Nephron progenitor cell (in vitro differentiated cells): Measurements from ENCODE around the gene KISS1R.

Experiments
- DNase-seq: peaks from one replicate; pipeline ENCODE4 v3.0.0; 2021
- H3K27ac Mint-ChIP-seq: 2 replicates; pipeline ENCODE4 v1.8.0; 2021; ENCODE audit warnings: mild to moderate bottlenecking, moderate library complexity, mixed read lengths
- H3K27me3 Mint-ChIP-seq: 2 replicates; pipeline ENCODE4 v1.8.0; 2021; ENCODE audit warnings: mild to moderate bottlenecking, low read depth, mixed read lengths; ENCODE audit not compliant: poor library complexity
- H3K36me3 Mint-ChIP-seq: 2 replicates; pipeline ENCODE4 v1.8.0; 2021; ENCODE audit warnings: low read depth, mixed read lengths
- H3K4me1 Mint-ChIP-seq: 2 replicates; pipeline ENCODE4 v1.8.0; 2021; ENCODE audit warnings: mixed read lengths
- H3K4me3 Mint-ChIP-seq: 2 replicates; pipeline ENCODE4 v1.8.0; 2021; ENCODE audit warnings: mild to moderate bottlenecking, moderate library complexity, mixed read lengths
- H3K9me3 Mint-ChIP-seq: 2 replicates; pipeline ENCODE4 v1.8.0; 2021; ENCODE audit warnings: mild to moderate bottlenecking, moderate library complexity, mixed read lengths
- CTCF ChIP-seq: fragments of 200-600 bp; sonication (generic); IDR thresholded peaks from 2 replicates; pipeline ENCODE4 v1.5.0; 2021; ENCODE audit warnings: antibody characterized with exemption

Gene KISS1R

GRCh38 chr19:892243-892893 lies 24.8 kb upstream of the KISS1R start:
- peak overlapping the region; percentile 93 for H3K27ac Mint-ChIP-seq
- peaks cover 26% of the 10 kb centered on the region for H3K36me3 Mint-ChIP-seq
- peak overlapping the region; percentile 89 for H3K4me3 Mint-ChIP-seq
- peaks cover 4% of the 10 kb centered on the region for H3K27me3 Mint-ChIP-seq
- DNase-seq, result peak; percentile 69
- no peaks in the 10 kb centered on the region for H3K9me3 Mint-ChIP-seq
- H3K4me1 Mint-ChIP-seq, result peaks cover 4% of the 10 kb centered on the region
- TF ChIP-seq CTCF, result no peak

- Mint-ChIP-seq H3K4me1 (peaks cover 4% of the 10 kb centered on the region), H3K4me3 (peak within 1 kb of the TSS; percentile 89), H3K27me3 (peaks cover 4% of the 10 kb centered on the region), H3K9me3 (no peaks in the 10 kb centered on the region), H3K27ac (peak within 1 kb of the TSS; percentile 100), H3K36me3 (peaks cover 22% of the 10 kb centered on the region)
- TF ChIP-seq CTCF, result no peak
- DNase-seq, result peak; percentile 89
These were observed 24.0 kb upstream of the KISS1R start, which contains the start of the genes MED16 and RNU6-9 for GRCh38 chr19:892894-893689. TSS of gene MED16 (minus strand) at chr19:893187. CDS start at chr19:891131, 2,056 bp downstream. TSS of gene RNU6-9 (plus strand) at chr19:893484.

GRCh38 chr19:896434-896833 lies 20.7 kb upstream of the KISS1R start:
- H3K36me3 Mint-ChIP-seq, result peaks cover 12% of the 10 kb centered on the region
- H3K27me3 Mint-ChIP-seq, result peaks cover 4% of the 10 kb centered on the region

GRCh38 chr19:896999-897398 lies 20.1 kb upstream of the KISS1R start:
- Mint-ChIP-seq H3K4me1 (peaks cover 8% of the 10 kb centered on the region), H3K9me3 (no peaks in the 10 kb centered on the region), H3K4me3 (no peak overlapping the region), H3K36me3 (peaks cover 12% of the 10 kb centered on the region), H3K27ac (no peak overlapping the region), H3K27me3 (peaks cover 4% of the 10 kb centered on the region)
- no peak for DNase-seq
- TF ChIP-seq CTCF, result no peak

More at GRCh38 chr19:896434-896833, 20.7 kb upstream of the KISS1R start:
- TF ChIP-seq CTCF, result no peak
- Mint-ChIP-seq H3K27ac (no peak overlapping the region), H3K9me3 (no peaks in the 10 kb centered on the region), H3K4me1 (peaks cover 8% of the 10 kb centered on the region), H3K4me3 (no peak overlapping the region)
- DNase-seq, result no peak

- Mint-ChIP-seq H3K4me1 (peaks cover 10% of the 10 kb centered on the region), H3K36me3 (peaks cover 12% of the 10 kb centered on the region), H3K9me3 (no peaks in the 10 kb centered on the region)
These were observed 19.6 kb upstream of the KISS1R start for GRCh38 chr19:897442-898039.

More at GRCh38 chr19:897442-898039, 19.6 kb upstream of the KISS1R start:
- Mint-ChIP-seq H3K27ac (no peak overlapping the region), H3K4me3 (no peak overlapping the region), H3K27me3 (peaks cover 4% of the 10 kb centered on the region)
- no peak for DNase-seq
- peak; percentile 19 for TF ChIP-seq CTCF
